HG02943 (cell line): ENCODE results near the gene CD46.

ENCODE experiments used
- ATAC-seq: cut with Tn5 transposase; IDR thresholded peaks from one replicate; pipeline ENCODE4 v1.9.1; 2021; ENCODE audit warnings: mild to moderate bottlenecking, low read depth, moderate library complexity; ENCODE audit not compliant: unreplicated experiment

CD46 gene

GRCh38 chr1:207793327-207793726, 41.5 kb downstream of the CD46 start:
- no peak for ATAC-seq

GRCh38 chr1:207794861-207795260, 43.0 kb downstream of the CD46 start:
- ATAC-seq, result no peak

- peak; percentile 66 for ATAC-seq
These were observed 45.5 kb downstream of the CD46 start for GRCh38 chr1:207797229-207797973.

GRCh38 chr1:207798847-207799246, 47.0 kb downstream of the CD46 start:
- no peak for ATAC-seq

- ATAC-seq, result no peak
These were observed 48.3 kb downstream of the CD46 start for GRCh38 chr1:207799989-207800648.

GRCh38 chr1:207801819-207802218, 50.0 kb downstream of the CD46 start:
- no peak for ATAC-seq

- no peak for ATAC-seq
These were observed 51.8 kb downstream of the CD46 start for GRCh38 chr1:207803678-207804077.

- ATAC-seq, result no peak
These were observed 53.0 kb downstream of the CD46 start for GRCh38 chr1:207804721-207805468.

GRCh38 chr1:207805841-207806421, 54.1 kb downstream of the CD46 start:
- no peak for ATAC-seq

GRCh38 chr1:207806531-207807325, 54.9 kb downstream of the CD46 start:
- no peak for ATAC-seq

- no peak for ATAC-seq
These were observed 55.5 kb downstream of the CD46 start for GRCh38 chr1:207807326-207807689.

GRCh38 chr1:207807690-207808321, 56.0 kb downstream of the CD46 start:
- no peak for ATAC-seq

- no peak for ATAC-seq
These were observed 56.5 kb downstream of the CD46 start for GRCh38 chr1:207808322-207808705.

GRCh38 chr1:207808911-207809555, 57.2 kb downstream of the CD46 start:
- ATAC-seq, result no peak

GRCh38 chr1:207810173-207810572, 58.3 kb downstream of the CD46 start:
- ATAC-seq, result no peak

- no peak for ATAC-seq
These were observed 58.9 kb downstream of the CD46 start for GRCh38 chr1:207810606-207811295.

GRCh38 chr1:207811319-207811718, 59.5 kb downstream of the CD46 start:
- no peak for ATAC-seq

GRCh38 chr1:207811920-207812720, 60.3 kb downstream of the CD46 start:
- ATAC-seq, result no peak
